H1 (cell line): ENCODE results near the gene C3orf52. TPM values are rescaled to one million over a fixed set of nuclear protein-coding genes. Genes with fewer than 3 reads are reported as not detected.

Experiments
- CTCF ChIA-PET: fragments of 300-600 bp; sonication (Branson Sonifier 250); formaldehyde crosslinking; loops from one replicate; lab custom pipeline; 2021; ENCODE audit not compliant: partially characterized antibody; lab: Charles Lee
- POLR2A ChIA-PET: fragments of 300-600 bp; sonication (Branson Sonifier 250); formaldehyde crosslinking; loops from one replicate; lab custom pipeline; 2021; ENCODE audit warnings: inconsistent platforms; ENCODE audit not compliant: partially characterized antibody; lab: Charles Lee
- DNase-seq, 2 experiments: peaks; one replicate each; pipeline versions ENCODE4 v3.0.0 to v3.0.0-alpha.2; 2010 to 2022; ENCODE audit warnings: low spot score in 2 of 2, low read depth in 1 of 2, mixed read lengths in 1 of 2
- FAIRE-seq: peaks from 2 replicates; lab custom pipeline; 2011; peaks lifted over from hg19 to GRCh38; lab: Jason Lieb, UNC
- H2AFZ ChIP-seq: 2 replicates; pipeline ENCODE4 v1.8.1; 2012; ENCODE audit warnings: low read length, inconsistent platforms
- H2AK5ac ChIP-seq: 2 replicates; pipeline ENCODE4 v1.6.1; 2013; ENCODE audit warnings: low read depth, low read length
- H2BK120ac ChIP-seq: replicated peaks from 2 replicates; pipeline ENCODE3; 2013; ENCODE audit warnings: low read depth, low read length, inconsistent platforms
- H2BK12ac ChIP-seq: 2 replicates; pipeline ENCODE4 v1.6.1; 2013; ENCODE audit warnings: low read depth, low read length
- H2BK15ac ChIP-seq: 2 replicates; pipeline ENCODE4 v1.6.1; 2013; ENCODE audit warnings: low read length
- H2BK20ac ChIP-seq: 2 replicates; pipeline ENCODE4 v1.6.1; 2013; ENCODE audit warnings: low read length
- H2BK5ac ChIP-seq: 2 replicates; pipeline ENCODE4 v1.6.1; 2013; ENCODE audit warnings: low read depth, low read length
- H3K14ac ChIP-seq: 2 replicates; pipeline ENCODE4 v1.6.1; 2013; ENCODE audit warnings: inconsistent platforms; ENCODE audit not compliant: insufficient read length
- H3K18ac ChIP-seq: 2 replicates; pipeline ENCODE4 v1.6.1; 2013; ENCODE audit warnings: low read length; ENCODE audit errors: extremely low read depth
- H3K23ac ChIP-seq: 2 replicates; pipeline ENCODE4 v1.6.1; 2013; ENCODE audit warnings: inconsistent platforms; ENCODE audit not compliant: insufficient read length
- H3K23me2 ChIP-seq: 2 replicates; pipeline ENCODE4 v1.6.1; 2013; ENCODE audit warnings: low read depth, low read length
- H3K27ac ChIP-seq: 2 replicates; pipeline ENCODE4 v1.6.1; 2011; ENCODE audit warnings: low read depth, low read length, inconsistent platforms
- H3K27me3 ChIP-seq, 4 experiments: replicated peaks in 1 of 4; 1 replicate in 1 of 4; 2 replicates in 3 of 4; pipeline versions ENCODE4 v1.6.1 to v1.8.1; 2011 to 2013; ENCODE audit warnings: low read length in 3 of 4, mild to moderate bottlenecking in 3 of 4, inconsistent platforms in 2 of 4, mixed read lengths in 2 of 4, moderate library complexity in 1 of 4; ENCODE audit not compliant: control insufficient read depth in 3 of 4, insufficient read depth in 3 of 4; ENCODE audit errors: extremely low read depth in 1 of 4
- H3K36me3 ChIP-seq, 4 experiments: 2 replicates each; pipeline versions ENCODE4 v1.6.1 to v1.8.1; 2011 to 2013; ENCODE audit warnings: mild to moderate bottlenecking in 4 of 4, low read length in 3 of 4, moderate library complexity in 2 of 4, control low read depth in 1 of 4, inconsistent platforms in 1 of 4; ENCODE audit not compliant: insufficient read depth in 4 of 4, control insufficient read depth in 2 of 4
- H3K4ac ChIP-seq: replicated peaks from 2 replicates; pipeline ENCODE3; 2013; ENCODE audit warnings: low read length, low read depth, mixed read lengths, inconsistent platforms; ENCODE audit not compliant: insufficient read length
- H3K4me1 ChIP-seq, 4 experiments: replicated peaks in 1 of 4; 1 replicate in 1 of 4; 2 replicates in 3 of 4; pipeline versions ENCODE4 v1.6.1 to v1.8.1; 2011 to 2013; ENCODE audit warnings: low read length in 3 of 4, inconsistent platforms in 2 of 4, mixed read lengths in 1 of 4; ENCODE audit not compliant: insufficient read depth in 4 of 4, control insufficient read depth in 3 of 4
- H3K4me2 ChIP-seq, 2 experiments: 2 replicates each; pipeline versions ENCODE4 v1.6.1 to v1.8.1; 2011 to 2013; ENCODE audit warnings: low read depth in 2 of 2, low read length in 2 of 2, control low read depth in 1 of 2, inconsistent platforms in 1 of 2, mild to moderate bottlenecking in 1 of 2; ENCODE audit not compliant: insufficient read depth in 1 of 2
- H3K4me3 ChIP-seq, 4 experiments: fragments of 200-600, 300-600 bp in 1 of 4; sonication (generic), shearing (Covaris generic), sonication (Bioruptor Twin) in 1 of 4; 2 replicates each; pipeline versions ENCODE4 v1.5.1 to v1.8.1; 2011 to 2016; ENCODE audit warnings: low read length in 4 of 4, low read depth in 3 of 4, control low read depth in 2 of 4, inconsistent platforms in 2 of 4, mild to moderate bottlenecking in 2 of 4, mixed read lengths in 1 of 4, moderate library complexity in 1 of 4; ENCODE audit not compliant: insufficient read depth in 2 of 4; ENCODE audit errors: extremely low read depth in 1 of 4
- H3K56ac ChIP-seq: replicated peaks from 2 replicates; pipeline ENCODE3; 2013; ENCODE audit warnings: low read depth, mild to moderate bottlenecking, mixed read lengths, low read length, inconsistent platforms; ENCODE audit not compliant: insufficient read length
- H3K79me1 ChIP-seq: 2 replicates; pipeline ENCODE4 v1.6.1; 2013; ENCODE audit warnings: low read depth, low read length, control low read depth
- H3K79me2 ChIP-seq, 2 experiments: 2 replicates each; pipeline versions ENCODE4 v1.6.1 to v1.8.1; 2012 to 2013; ENCODE audit warnings: low read length in 2 of 2, mild to moderate bottlenecking in 2 of 2, inconsistent platforms in 1 of 2; ENCODE audit not compliant: insufficient read depth in 2 of 2, control insufficient read depth in 1 of 2
- H3K9ac ChIP-seq, 4 experiments: replicated peaks in 1 of 4; 1 replicate in 1 of 4; 2 replicates in 3 of 4; pipeline versions ENCODE4 v1.6.1 to v1.8.1; 2011 to 2013; ENCODE audit warnings: low read depth in 3 of 4, low read length in 3 of 4, control low read depth in 2 of 4, mild to moderate bottlenecking in 2 of 4, moderate library complexity in 2 of 4, inconsistent platforms in 1 of 4; ENCODE audit errors: extremely low read depth in 1 of 4
- H3K9me3 ChIP-seq, 2 experiments: 2 replicates each; pipeline versions ENCODE4 v1.6.1 to v1.8.1; 2012 to 2013; ENCODE audit warnings: mild to moderate bottlenecking in 2 of 2, moderate library complexity in 2 of 2, control low read depth in 1 of 2, inconsistent platforms in 1 of 2, low read depth in 1 of 2, low read length in 1 of 2, mixed read lengths in 1 of 2; ENCODE audit not compliant: insufficient read depth in 2 of 2
- H4K20me1 ChIP-seq, 2 experiments: replicated peaks in 1 of 2; 2 replicates each; pipeline versions ENCODE3 to v1.8.1; 2011 to 2013; ENCODE audit warnings: inconsistent platforms in 2 of 2, low read length in 2 of 2, mild to moderate bottlenecking in 1 of 2; ENCODE audit not compliant: insufficient read depth in 2 of 2, control insufficient read depth in 1 of 2
- H4K5ac ChIP-seq: 2 replicates; pipeline ENCODE4 v1.6.1; 2013; ENCODE audit warnings: low read length, low read depth, mixed read lengths, inconsistent platforms; ENCODE audit not compliant: insufficient read length
- H4K8ac ChIP-seq: 2 replicates; pipeline ENCODE4 v1.8.0; 2013; ENCODE audit warnings: mild to moderate bottlenecking, moderate library complexity, low read length, inconsistent platforms; ENCODE audit not compliant: insufficient read depth; ENCODE audit errors: extremely low read depth
- H4K91ac ChIP-seq: replicated peaks from 2 replicates; pipeline ENCODE3; 2013; ENCODE audit warnings: low read length, mixed read lengths, inconsistent platforms; ENCODE audit not compliant: insufficient read length
- ASH2L ChIP-seq: fragments of 200-600, 300-600 bp; sonication (generic); IDR thresholded peaks from one replicate; pipeline ENCODE4 v1.7.1; 2017; ENCODE audit warnings: low read length
- CTCF ChIP-seq, 3 experiments: IDR thresholded peaks; 1 replicate in 2 of 3; 2 replicates in 1 of 3; pipeline versions ENCODE4 v1.5.1 to v1.6.1; 2011; ENCODE audit warnings: low read length in 3 of 3, mild to moderate bottlenecking in 3 of 3, inconsistent platforms in 2 of 3, low read depth in 1 of 3, moderate library complexity in 1 of 3; ENCODE audit not compliant: insufficient read depth in 1 of 3; ENCODE audit errors: control extremely low read depth in 1 of 3
- GABPA ChIP-seq: IDR thresholded peaks from 2 replicates; pipeline ENCODE4 v1.6.1; 2011; ENCODE audit warnings: mild to moderate bottlenecking, low read length, moderate library complexity, borderline replicate concordance; ENCODE audit not compliant: insufficient read depth
- KDM4A ChIP-seq: IDR thresholded peaks from one replicate; pipeline ENCODE4 v1.7.1; 2012; ENCODE audit warnings: low read depth, mild to moderate bottlenecking, moderate library complexity, low read length, inconsistent platforms; ENCODE audit not compliant: severe bottlenecking
- MAX ChIP-seq: IDR thresholded peaks from 2 replicates; pipeline ENCODE4 v1.6.1; 2012; ENCODE audit warnings: inconsistent platforms
- NANOG ChIP-seq: IDR thresholded peaks from 2 replicates; pipeline ENCODE4 v1.6.1; 2011; ENCODE audit warnings: low read length, low read depth, mild to moderate bottlenecking, inconsistent platforms; ENCODE audit not compliant: insufficient read depth, poor library complexity, severe bottlenecking
- SP1 ChIP-seq: IDR thresholded peaks from 2 replicates; pipeline ENCODE4 v1.6.1; 2011; ENCODE audit warnings: low read depth, low read length
- SUZ12 ChIP-seq: fragments of 200-600 bp; sonication (generic); IDR thresholded peaks from 2 replicates; pipeline ENCODE4 v1.6.1; 2012; ENCODE audit warnings: mild to moderate bottlenecking, inconsistent platforms, low read length, moderate library complexity, mixed read lengths
- TAF1 ChIP-seq: IDR thresholded peaks from 2 replicates; pipeline ENCODE4 v1.6.1; 2011; ENCODE audit warnings: mild to moderate bottlenecking, low read depth, low read length
- WGBS, 2 experiments: shearing (Covaris generic) in 1 of 2; methylation state at CpG; one replicate each; pipeline versions ENCODE4 v1.1.6 to v1.1.7; 2013 to 2015; ENCODE audit warnings: low lambda C conversion rate in 2 of 2, mixed read lengths in 2 of 2, inconsistent platforms in 1 of 2, low coverage in 1 of 2, missing lambda C conversion rate in 1 of 2; ENCODE audit not compliant: insufficient replicate concordance in 2 of 2, insufficient coverage in 1 of 2, insufficient read length in 1 of 2; ENCODE audit errors: extremely low coverage in 1 of 2, missing lambda C conversion rate in 1 of 2; 5-methylcytosine and 5-hydroxymethylcytosine counted together
- polyA plus RNA-seq, 7 experiments: library from polyadenylated mRNA; depleted of rRNA in 3 of 7; stranded (reverse) in 5 of 7; unstranded in 2 of 7; fragments of >200 nt in 5 of 7; fragments of 200-250 nt in 2 of 7; gene quantifications; 1 replicate in 5 of 7; 2 replicates in 1 of 7; 4 replicates in 1 of 7; pipeline versions ENCODE4 v1.2.1 to v1.2.3, GENCODE V29; 2011 to 2013; ENCODE audit warnings: missing spikeins in 2 of 7, mixed read lengths in 2 of 7
- total RNA-seq: library from RNA; stranded (reverse); fragmentation: NEBNext Ultra II Directional; extraction: Animal tissue kit (Norgen Biotek cat#: 25700); gene quantifications from 2 replicates; pipeline ENCODE4 v1.2.1, GENCODE V29; 2021
- TF ChIP-seq, protein P1 (sequence below): IDR thresholded peaks from 2 replicates; pipeline ENCODE4 v1.6.1; 2011; ENCODE audit warnings: low read depth, mild to moderate bottlenecking, low read length; ENCODE audit not compliant: insufficient read depth

C3orf52 gene
- total and polyA plus RNA-seq, 2 of the 8 experiments (the other 6 are each of a cell fraction or from before 2014, with no cell fraction given) = 9.7 to 13.1 TPM

DNA sequence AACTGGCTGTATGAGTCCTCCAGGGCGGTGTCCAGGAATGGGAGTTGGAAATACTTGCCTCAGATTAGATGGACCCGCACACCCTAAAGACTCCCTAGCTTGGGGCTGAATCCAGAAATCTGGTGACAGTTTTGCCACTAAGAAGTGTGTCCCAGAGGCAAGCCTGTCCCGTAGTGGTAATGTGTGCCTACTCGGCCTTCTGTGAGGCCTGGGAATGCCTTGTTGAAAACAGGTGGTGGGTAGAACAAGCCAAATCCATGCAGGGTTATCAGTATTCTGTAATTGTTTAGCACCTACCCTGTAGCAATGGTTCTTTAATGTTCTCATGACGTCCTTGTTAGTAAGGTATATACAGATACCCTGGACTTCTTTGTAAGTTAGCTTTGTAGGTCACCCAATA, 1.6 kb downstream of the C3orf52 start:
- H4K5ac ChIP-seq = no peak overlapping the region
- no peak overlapping the region for H3K23ac ChIP-seq
- ChIA-PET CTCF (interaction anchor here (1.2 to 2.3 kb wide), 3 partner anchors 19 to 45 kb away, joined by 4 to 8 read pairs (median 7); no protein-coding TSS in a partner anchor), POLR2A (no interaction called here)
- no peak overlapping the region for H4K8ac ChIP-seq
- H3K79me2 ChIP-seq = peaks cover 0 to 19% of the 10 kb centered on the region in 2 experiments; a peak in 2 of 4 replicates
- no peak overlapping the region for H2AFZ ChIP-seq
- no peak overlapping the region for H2BK5ac ChIP-seq
- H3K9ac ChIP-seq = no peak overlapping the region; a peak in 1 of 7 replicates
- H3K27me3 ChIP-seq = peaks cover 0 to 12% (median 7%) of the 10 kb centered on the region in 4 experiments; a peak in 3 of 7 replicates
- H3K79me1 ChIP-seq = no peaks in the 10 kb centered on the region; the same call in 1 of the 2 replicates
- WGBS, 2 experiments = 84% methylated on average over 5 of the region's 5 CpGs; no CpG with 5 or more reads in 1 of the 2 experiments
- H3K14ac ChIP-seq = no peak overlapping the region
- H3K4me3 ChIP-seq = peak overlapping the region in 1 of 4 experiments; percentile 82; a peak in 1 of 8 replicates
- H3K4me2 ChIP-seq = peak overlapping the region; percentile 80 to 84; a peak in 3 of 4 replicates
- H4K20me1 ChIP-seq = no peaks in the 10 kb centered on the region
- no peak overlapping the region for H2BK15ac ChIP-seq
- DNase-seq (no peak), FAIRE-seq (no peak)
- no peak overlapping the region for H2AK5ac ChIP-seq
- H4K91ac ChIP-seq = no peak overlapping the region
- H3K18ac ChIP-seq = no peak overlapping the region
- H3K23me2 ChIP-seq = peaks cover 7% of the 10 kb centered on the region
- no peak overlapping the region for H3K27ac ChIP-seq
- H2BK120ac ChIP-seq = no peak overlapping the region
- no peak overlapping the region for H2BK20ac ChIP-seq
- no peaks in the 10 kb centered on the region for H3K36me3 ChIP-seq
- peaks cover 2 to 13% (median 9%) of the 10 kb centered on the region in 4 experiments; a peak in 6 of 7 replicates for H3K4me1 ChIP-seq
- no peaks in the 10 kb centered on the region for H3K9me3 ChIP-seq
- H3K4ac ChIP-seq = no peak overlapping the region
- H3K56ac ChIP-seq = no peak overlapping the region
- no peak overlapping the region for H2BK12ac ChIP-seq
- no peak for TF ChIP-seq KDM4A
- TF ChIP-seq GABPA = no peak
- no peak for TF ChIP-seq NANOG
- no peak for TF ChIP-seq SUZ12
- TF ChIP-seq CTCF (IDR thresholded peaks at IDR 0.05; ENCODE audit: control extremely low read depth in 1 of 3, insufficient read depth in 1 of 3, low read depth in 1 of 3, low read length in 3 of 3) = no peak
- TF ChIP-seq MAX = no peak
- TF ChIP-seq SP1 = no peak
- TF ChIP-seq ASH2L = no peak
- TF ChIP-seq TAF1 = no peak
- TF ChIP-seq, protein P1, sequence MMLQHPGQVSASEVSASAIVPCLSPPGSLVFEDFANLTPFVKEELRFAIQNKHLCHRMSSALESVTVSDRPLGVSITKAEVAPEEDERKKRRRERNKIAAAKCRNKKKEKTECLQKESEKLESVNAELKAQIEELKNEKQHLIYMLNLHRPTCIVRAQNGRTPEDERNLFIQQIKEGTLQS = no peak
